IMR-90 (cell line): ENCODE results near the gene ZNF750. TPM values are rescaled to one million over a fixed set of nuclear protein-coding genes. Genes with fewer than 3 reads are reported as not detected.

Experiments
- ATAC-seq: fragments of 200-7000 bp; cut with Tn5 transposase; 2 replicates; pipeline ENCODE4 v1.9.1; 2020; ENCODE audit warnings: low read depth, mild to moderate bottlenecking, moderate library complexity
- BruUV-seq: library from RNA; stranded (reverse); fragments of 400-500 nt; replicated peaks from 2 replicates; lab custom pipeline; 2021; lab: Mats Ljungman, UMichigan
- CTCF ChIA-PET: fragments of 300-600 bp; formaldehyde crosslinking; extraction: SDS; loops from one replicate; lab custom pipeline; 2021; ENCODE audit warnings: antibody characterized with exemption; lab: Yijun Ruan, JAX
- POLR2A ChIA-PET: fragments of 300-600 bp; sonication (Branson Sonifier 250); formaldehyde crosslinking; loops from one replicate; lab custom pipeline; 2022; ENCODE audit warnings: antibody characterized with exemption; ENCODE audit not compliant: unreplicated experiment; lab: Charles Lee
- DNase-seq: peaks from one replicate; pipeline ENCODE4 v3.0.0; 2013
- H2AFZ ChIP-seq: replicated peaks from 2 replicates; pipeline ENCODE3; 2013; ENCODE audit warnings: low read length, mild to moderate bottlenecking; ENCODE audit not compliant: poor library complexity
- H2AK5ac ChIP-seq: 2 replicates; pipeline ENCODE4 v1.6.1; 2013; ENCODE audit warnings: low read depth, low read length, inconsistent platforms
- H2AK9ac ChIP-seq: replicated peaks from 2 replicates; pipeline ENCODE3; 2013; ENCODE audit warnings: mild to moderate bottlenecking, low read depth, low read length, moderate library complexity; ENCODE audit not compliant: poor library complexity
- H2BK120ac ChIP-seq: 2 replicates; pipeline ENCODE4 v1.6.1; 2013; ENCODE audit warnings: low read depth, low read length, inconsistent platforms
- H2BK15ac ChIP-seq: 3 replicates; pipeline ENCODE4 v1.6.1; 2013; ENCODE audit warnings: low read depth, low read length, inconsistent platforms
- H2BK20ac ChIP-seq: 2 replicates; pipeline ENCODE4 v1.6.1; 2013; ENCODE audit warnings: low read depth, mild to moderate bottlenecking, inconsistent platforms, low read length, moderate library complexity
- H2BK5ac ChIP-seq: 2 replicates; pipeline ENCODE4 v1.6.1; 2013; ENCODE audit warnings: mild to moderate bottlenecking, low read depth, low read length, inconsistent platforms; ENCODE audit not compliant: poor library complexity, severe bottlenecking
- H3K14ac ChIP-seq: replicated peaks from 2 replicates; pipeline ENCODE4 v1.6.1; 2013; ENCODE audit warnings: low read depth, low read length, inconsistent platforms
- H3K18ac ChIP-seq: 2 replicates; pipeline ENCODE4 v1.6.1; 2013; ENCODE audit warnings: low read depth, low read length, control low read depth
- H3K23ac ChIP-seq: 2 replicates; pipeline ENCODE4 v1.6.1; 2013; ENCODE audit warnings: low read depth, low read length, inconsistent platforms
- H3K27ac ChIP-seq: 2 replicates; pipeline ENCODE4 v1.5.1; 2013; ENCODE audit warnings: mild to moderate bottlenecking, control low read depth, low read length; ENCODE audit not compliant: insufficient read depth
- H3K27me3 ChIP-seq: 2 replicates; pipeline ENCODE4 v1.6.1; 2013; ENCODE audit warnings: low read length; ENCODE audit not compliant: control insufficient read depth, insufficient read depth
- H3K36me3 ChIP-seq: 2 replicates; pipeline ENCODE4 v1.6.1; 2013; ENCODE audit warnings: low read length, mixed read lengths; ENCODE audit not compliant: control insufficient read depth, insufficient read depth
- H3K4ac ChIP-seq: 2 replicates; pipeline ENCODE4 v1.6.1; 2013; ENCODE audit warnings: low read depth, low read length, inconsistent platforms
- H3K4me1 ChIP-seq: 2 replicates; pipeline ENCODE4 v1.6.1; 2013; ENCODE audit warnings: low read length, mixed read lengths; ENCODE audit not compliant: control insufficient read depth, insufficient read depth
- H3K4me2 ChIP-seq: 2 replicates; pipeline ENCODE4 v1.6.1; 2013; ENCODE audit warnings: low read depth, mild to moderate bottlenecking, control low read depth, low read length, moderate library complexity
- H3K4me3 ChIP-seq: 2 replicates; pipeline ENCODE4 v1.5.1; 2013; ENCODE audit warnings: low read depth, mild to moderate bottlenecking, control low read depth, low read length, moderate library complexity; ENCODE audit not compliant: insufficient read depth
- H3K56ac ChIP-seq: 2 replicates; pipeline ENCODE4 v1.6.1; 2013; ENCODE audit warnings: low read length, inconsistent platforms; ENCODE audit not compliant: insufficient read depth; ENCODE audit errors: extremely low read depth
- H3K79me1 ChIP-seq, 2 experiments: 2 replicates each; pipeline ENCODE4 v1.6.1; 2013; ENCODE audit warnings: low read length in 2 of 2, inconsistent platforms in 1 of 2, low read depth in 1 of 2
- H3K9ac ChIP-seq: 2 replicates; pipeline ENCODE4 v1.6.1; 2013; ENCODE audit warnings: low read depth, low read length, control low read depth
- H3K9me1 ChIP-seq: 2 replicates; pipeline ENCODE4 v1.6.1; 2013; ENCODE audit warnings: low read length, inconsistent platforms; ENCODE audit not compliant: insufficient read depth
- H3K9me3 ChIP-seq: 2 replicates; pipeline ENCODE4 v1.6.1; 2013; ENCODE audit warnings: low read length; ENCODE audit not compliant: control insufficient read depth, insufficient read depth
- H4K20me1 ChIP-seq: 2 replicates; pipeline ENCODE4 v1.6.1; 2013; ENCODE audit warnings: low read length, inconsistent platforms; ENCODE audit not compliant: insufficient read depth
- H4K5ac ChIP-seq: 2 replicates; pipeline ENCODE4 v1.6.1; 2013; ENCODE audit warnings: mild to moderate bottlenecking, low read depth, low read length, control low read depth
- H4K8ac ChIP-seq, 2 experiments: 2 replicates each; pipeline ENCODE4 v1.6.1; 2013; ENCODE audit warnings: low read depth in 2 of 2, low read length in 2 of 2, control low read depth in 1 of 2, inconsistent platforms in 1 of 2
- H4K91ac ChIP-seq: 2 replicates; pipeline ENCODE4 v1.6.1; 2013; ENCODE audit warnings: low read depth, low read length, inconsistent platforms; ENCODE audit not compliant: insufficient read depth
- BHLHE40 ChIP-seq: fragments of 150-350 bp; IDR thresholded peaks from 2 replicates; pipeline ENCODE4 v1.6.1; 2016; ENCODE audit warnings: mild to moderate bottlenecking, low read depth, low read length
- CTCF ChIP-seq: conservative IDR thresholded peaks from 2 replicates; pipeline ENCODE4 v1.5.1; 2012; ENCODE audit warnings: mild to moderate bottlenecking, low read depth, low read length, improper control_type of control experiment
- ELK1 ChIP-seq: fragments of 150-350 bp; IDR thresholded peaks from 2 replicates; pipeline ENCODE4 v1.6.1; 2016; ENCODE audit warnings: low read depth, mild to moderate bottlenecking, low read length, moderate library complexity, borderline replicate concordance
- FOS ChIP-seq: fragments of 150-350 bp; IDR thresholded peaks from 2 replicates; pipeline ENCODE4 v1.6.1; 2016; ENCODE audit warnings: low read depth, low read length
- MAFK ChIP-seq: IDR thresholded peaks from 2 replicates; pipeline ENCODE4 v1.6.1; 2012; ENCODE audit warnings: low read depth, low read length, improper control_type of control experiment
- MAZ ChIP-seq: IDR thresholded peaks from 2 replicates; pipeline ENCODE4 v1.6.1; 2012; ENCODE audit warnings: low read depth, mild to moderate bottlenecking, low read length, improper control_type of control experiment, moderate library complexity, borderline replicate concordance
- NFE2L2 ChIP-seq: fragments of 150-350 bp; IDR thresholded peaks from 2 replicates; pipeline ENCODE4 v1.6.1; 2016; ENCODE audit warnings: low read depth, mild to moderate bottlenecking, low read length
- POLR2A ChIP-seq: IDR thresholded peaks from 2 replicates; pipeline ENCODE4 v1.6.1; 2012; ENCODE audit warnings: mild to moderate bottlenecking, low read depth, low read length
- RAD21 ChIP-seq: IDR thresholded peaks from 2 replicates; pipeline ENCODE4 v1.6.1; 2012; ENCODE audit warnings: low read length, improper control_type of control experiment
- RCOR1 ChIP-seq: IDR thresholded peaks from 2 replicates; pipeline ENCODE4 v1.6.1; 2012; ENCODE audit warnings: mild to moderate bottlenecking, low read length, improper control_type of control experiment; ENCODE audit not compliant: insufficient replicate concordance
- SMC3 ChIP-seq: fragments of 150-350 bp; IDR thresholded peaks from 2 replicates; pipeline ENCODE4 v1.6.1; 2016; ENCODE audit warnings: low read depth, mild to moderate bottlenecking, antibody characterized with exemption, low read length, moderate library complexity
- USF2 ChIP-seq: fragments of 150-350 bp; IDR thresholded peaks from 2 replicates; pipeline ENCODE4 v1.6.1; 2017; ENCODE audit warnings: mild to moderate bottlenecking, antibody characterized with exemption, low read length, low read depth
- WGBS, 2 experiments: methylation state at CpG; one replicate each; pipeline versions ENCODE4 v1.1.5 to v1.1.7; 2013; ENCODE audit warnings: missing lambda C conversion rate in 2 of 2; ENCODE audit not compliant: insufficient read length in 1 of 2; ENCODE audit errors: extremely low coverage in 2 of 2; 5-methylcytosine and 5-hydroxymethylcytosine counted together
- dilution Hi-C: fragments of 300-500 bp; cut with HindIII; formaldehyde crosslinking; loops from one replicate; pipeline ENCODE4 v1.14.3; 2018; ENCODE audit warnings: low sequenced_read_pairs; ENCODE audit not compliant: unreplicated experiment
- in situ Hi-C: fragments of 300-500 bp; cut with MboI; formaldehyde crosslinking; loops from 3 replicates; pipeline ENCODE4 v1.14.3; 2019; ENCODE audit warnings: low sequenced_read_pairs, inconsistent platforms, mixed read lengths
- intact Hi-C: fragments of 100-400 bp; cut with micrococcal nuclease; formaldehyde crosslinking; loops from 2 replicates; pipeline ENCODE4 v1.10.0; 2022
- polyA plus RNA-seq, 3 experiments: library from polyadenylated mRNA; depleted of rRNA; stranded (reverse); fragments of >200 nt; gene quantifications; 2 replicates each; pipeline ENCODE4 v1.2.3, GENCODE V29; 2012; ENCODE audit warnings: low replicate concordance in 1 of 3
- total RNA-seq: library from RNA; depleted of rRNA; stranded (reverse); fragments of >200 nt; gene quantifications from 2 replicates; pipeline ENCODE4 v1.2.3, GENCODE V29; 2012

Gene ZNF750
- total and polyA plus RNA-seq, 2 of the 4 experiments (the other 2 are of a cell fraction) = not detected

GRCh38 chr17:82801377-82801970, 38.3 kb downstream of the ZNF750 start:
- CTCF ChIA-PET = no interaction called here
- 97% methylated on average over 49 of the region's 63 CpGs; no CpG with 5 or more reads in 1 of the 2 experiments for WGBS, 2 experiments
- no peak overlapping the region for H3K4me3 ChIP-seq
- H3K14ac ChIP-seq = no peak overlapping the region
- dilution Hi-C loops (no loop called here), in situ Hi-C loops (no loop called here), intact Hi-C loops (no loop called here)
- H2BK5ac ChIP-seq = no peak overlapping the region
- DNase-seq (no peak), ATAC-seq (no peak)
- no peak overlapping the region for H3K56ac ChIP-seq
- H4K8ac ChIP-seq = no peak overlapping the region
- H3K36me3 ChIP-seq = peaks cover 12% of the 10 kb centered on the region
- no peak overlapping the region for H2AK9ac ChIP-seq
- no peak overlapping the region for H3K4me2 ChIP-seq
- H3K4ac ChIP-seq = no peak overlapping the region
- peaks cover 20% of the 10 kb centered on the region for H4K20me1 ChIP-seq
- peaks cover 8 to 51% of the 10 kb centered on the region in 2 experiments; a peak in 3 of 4 replicates for H3K79me1 ChIP-seq
- H3K9me1 ChIP-seq = no peaks in the 10 kb centered on the region
- no peak overlapping the region for H4K91ac ChIP-seq
- H3K27ac ChIP-seq = no peak overlapping the region
- POLR2A ChIA-PET = no interaction called here
- H3K27me3 ChIP-seq = no peaks in the 10 kb centered on the region
- no peak overlapping the region for H2BK120ac ChIP-seq
- H2AK5ac ChIP-seq = peak overlapping the region; percentile 48
- BruUV-seq = no TSS peak
- no peaks in the 10 kb centered on the region for H3K9me3 ChIP-seq
- H2BK15ac ChIP-seq = no peak overlapping the region
- H3K9ac ChIP-seq = no peak overlapping the region
- H4K5ac ChIP-seq = no peak overlapping the region
- H2AFZ ChIP-seq = no peak overlapping the region
- no peak overlapping the region for H3K18ac ChIP-seq
- no peak for TF ChIP-seq FOS
- TF ChIP-seq SMC3 = no peak
- no peak for TF ChIP-seq POLR2A
- TF ChIP-seq MAFK = no peak
- no peak for TF ChIP-seq CTCF
- no peak for TF ChIP-seq ELK1
- TF ChIP-seq RAD21 = no peak
- no peak for TF ChIP-seq MAZ
- no peak for TF ChIP-seq BHLHE40
- TF ChIP-seq USF2 = no peak
- no peak for TF ChIP-seq RCOR1
- TF ChIP-seq NFE2L2 = no peak
- H2BK20ac ChIP-seq = no peak overlapping the region
- H3K4me1 ChIP-seq = peaks cover 3% of the 10 kb centered on the region; the same call in 1 of the 2 replicates
- H3K23ac ChIP-seq = no peak overlapping the region
